Trophoblast cell (in vitro differentiated cells and primary cell): ENCODE data around the gene EPM2A.

Experiments
- DNase-seq, 2 donors: peaks; one replicate each; pipeline ENCODE4 v3.0.0-alpha.2; 2016
- H2AFZ ChIP-seq: 2 replicates; pipeline ENCODE4 v1.6.1; 2013; ENCODE audit warnings: low read length, moderate library complexity, mild to moderate bottlenecking; ENCODE audit not compliant: insufficient read depth, poor library complexity
- H2AK5ac ChIP-seq: 2 replicates; pipeline ENCODE4 v1.6.1; 2013; ENCODE audit warnings: mild to moderate bottlenecking, low read length
- H2BK120ac ChIP-seq: 2 replicates; pipeline ENCODE4 v1.6.1; 2013; ENCODE audit warnings: low read length, mild to moderate bottlenecking, moderate library complexity; ENCODE audit not compliant: insufficient read depth, poor library complexity
- H2BK12ac ChIP-seq: 2 replicates; pipeline ENCODE4 v1.6.1; 2013; ENCODE audit warnings: mild to moderate bottlenecking, low read length, moderate library complexity
- H2BK5ac ChIP-seq: 2 replicates; pipeline ENCODE4 v1.6.1; 2013; ENCODE audit warnings: low read length, low read depth, moderate library complexity, mild to moderate bottlenecking; ENCODE audit not compliant: poor library complexity
- H3K14ac ChIP-seq: 2 replicates; pipeline ENCODE4 v1.6.1; 2013; ENCODE audit warnings: mild to moderate bottlenecking, low read length
- H3K18ac ChIP-seq: 2 replicates; pipeline ENCODE4 v1.6.1; 2013; ENCODE audit warnings: mild to moderate bottlenecking, low read length
- H3K23ac ChIP-seq: 2 replicates; pipeline ENCODE4 v1.6.1; 2013; ENCODE audit warnings: low read length
- H3K27ac ChIP-seq: 2 replicates; pipeline ENCODE4 v1.5.1; 2013; ENCODE audit warnings: low read depth, mild to moderate bottlenecking, inconsistent platforms, low read length, moderate library complexity
- H3K27me3 ChIP-seq: 2 replicates; pipeline ENCODE4 v1.6.1; 2013; ENCODE audit warnings: inconsistent platforms, mild to moderate bottlenecking, low read length, moderate library complexity; ENCODE audit not compliant: insufficient read depth
- H3K36me3 ChIP-seq, 2 experiments: 1 replicate in 1 of 2; 2 replicates in 1 of 2; pipeline ENCODE4 v1.6.1; 2013; ENCODE audit warnings: low read length in 2 of 2, mild to moderate bottlenecking in 2 of 2, moderate library complexity in 1 of 2; ENCODE audit not compliant: insufficient read depth in 2 of 2, control insufficient read depth in 1 of 2
- H3K4ac ChIP-seq: 2 replicates; pipeline ENCODE4 v1.6.1; 2013; ENCODE audit warnings: low read depth, mild to moderate bottlenecking, low read length, moderate library complexity
- H3K4me1 ChIP-seq, 2 experiments: 1 replicate in 1 of 2; 2 replicates in 1 of 2; pipeline ENCODE4 v1.6.1; 2013; ENCODE audit warnings: low read length in 2 of 2, mild to moderate bottlenecking in 2 of 2, moderate library complexity in 1 of 2; ENCODE audit not compliant: insufficient read depth in 2 of 2, control insufficient read depth in 1 of 2
- H3K4me2 ChIP-seq: 2 replicates; pipeline ENCODE4 v1.6.1; 2013; ENCODE audit warnings: inconsistent platforms, mild to moderate bottlenecking, low read length, moderate library complexity
- H3K4me3 ChIP-seq: 2 replicates; pipeline ENCODE4 v1.5.1; 2013; ENCODE audit warnings: mild to moderate bottlenecking, low read depth, low read length, inconsistent platforms
- H3K79me1 ChIP-seq: one replicate; pipeline ENCODE4 v1.6.1; 2013; ENCODE audit warnings: low read length
- H3K79me2 ChIP-seq: 2 replicates; pipeline ENCODE4 v1.6.1; 2013; ENCODE audit warnings: low read length, mild to moderate bottlenecking; ENCODE audit not compliant: control insufficient read depth, insufficient read depth, poor library complexity
- H3K9ac ChIP-seq: 2 replicates; pipeline ENCODE4 v1.6.1; 2013; ENCODE audit warnings: mild to moderate bottlenecking, low read length
- H3K9me3 ChIP-seq: 2 replicates; pipeline ENCODE4 v1.6.1; 2013; ENCODE audit warnings: low read depth, mild to moderate bottlenecking, control low read depth, inconsistent platforms, low read length; ENCODE audit not compliant: insufficient read depth
- H4K12ac ChIP-seq: 2 replicates; pipeline ENCODE4 v1.6.1; 2013; ENCODE audit warnings: low read depth, mild to moderate bottlenecking, low read length, moderate library complexity
- H4K8ac ChIP-seq: 2 replicates; pipeline ENCODE4 v1.6.1; 2013; ENCODE audit warnings: low read depth, mild to moderate bottlenecking, low read length, moderate library complexity
- H4K91ac ChIP-seq: one replicate; pipeline ENCODE4 v1.6.1; 2013; ENCODE audit warnings: low read depth, mild to moderate bottlenecking, low read length, moderate library complexity
- WGBS: extraction: QIAGEN DNeasy Blood & Tissue Kit; methylation state at CpG from one replicate; pipeline ENCODE4 v1.1.7; 2013; ENCODE audit warnings: missing lambda C conversion rate; ENCODE audit not compliant: insufficient read length, insufficient coverage; ENCODE audit errors: extremely low coverage; 5-methylcytosine and 5-hydroxymethylcytosine counted together

EPM2A gene

GRCh38 chr6:145733207-145733606 is 2.1 kb downstream of the EPM2A start:
- H2BK12ac ChIP-seq = no peak overlapping the region
- no peak overlapping the region for H3K4me3 ChIP-seq
- no peak overlapping the region for H3K4me2 ChIP-seq
- peaks cover 4% of the 10 kb centered on the region for H3K79me2 ChIP-seq
- peaks cover 3 to 4% of the 10 kb centered on the region in 2 experiments for H3K36me3 ChIP-seq
- no CpG with 5 or more reads among the region's 1 CpG for WGBS
- no peak overlapping the region for H4K12ac ChIP-seq
- no peak overlapping the region for H2BK5ac ChIP-seq
- no peak overlapping the region for H4K91ac ChIP-seq
- no peak overlapping the region for H2BK120ac ChIP-seq
- H2AFZ ChIP-seq = no peak overlapping the region
- no peak overlapping the region for H3K4ac ChIP-seq
- no peak overlapping the region for H4K8ac ChIP-seq
- H3K4me1 ChIP-seq = no peaks in the 10 kb centered on the region
- H3K27ac ChIP-seq = no peak overlapping the region
- peaks cover 4% of the 10 kb centered on the region for H3K9me3 ChIP-seq
- H2AK5ac ChIP-seq = no peak overlapping the region
- no peak for DNase-seq
- no peaks in the 10 kb centered on the region for H3K27me3 ChIP-seq
- H3K18ac ChIP-seq = no peak overlapping the region
- H3K23ac ChIP-seq = no peak overlapping the region
- peaks cover 12% of the 10 kb centered on the region for H3K79me1 ChIP-seq
- no peak overlapping the region for H3K14ac ChIP-seq
- no peak overlapping the region for H3K9ac ChIP-seq

- no peak overlapping the region for H3K4ac ChIP-seq
- H3K9me3 ChIP-seq = peaks cover 4% of the 10 kb centered on the region
- no peak overlapping the region for H3K9ac ChIP-seq
- no peak overlapping the region for H4K8ac ChIP-seq
- no peak overlapping the region for H3K27ac ChIP-seq
- H2BK5ac ChIP-seq = no peak overlapping the region
- H3K4me2 ChIP-seq = no peak overlapping the region
- H4K91ac ChIP-seq = no peak overlapping the region
- H3K14ac ChIP-seq = no peak overlapping the region
- H3K79me2 ChIP-seq = peaks cover 4% of the 10 kb centered on the region
- H3K79me1 ChIP-seq = peaks cover 12% of the 10 kb centered on the region
- no peak overlapping the region for H3K18ac ChIP-seq
- no peak overlapping the region for H2AFZ ChIP-seq
- no peaks in the 10 kb centered on the region for H3K27me3 ChIP-seq
- no peak overlapping the region for H2BK120ac ChIP-seq
- DNase-seq = no peak
- no peak overlapping the region for H2AK5ac ChIP-seq
- H3K4me3 ChIP-seq = no peak overlapping the region
- peaks cover 3 to 4% of the 10 kb centered on the region in 2 experiments for H3K36me3 ChIP-seq
- H3K4me1 ChIP-seq = no peaks in the 10 kb centered on the region
- no peak overlapping the region for H4K12ac ChIP-seq
- no CpG with 5 or more reads among the region's 1 CpG for WGBS
- no peak overlapping the region for H3K23ac ChIP-seq
- no peak overlapping the region for H2BK12ac ChIP-seq
Observed at GRCh38 chr6:145731447-145731846, 3.9 kb downstream of the EPM2A start.

GRCh38 chr6:145729887-145730286 is 5.4 kb downstream of the EPM2A start:
- no CpG with 5 or more reads among the region's 2 CpGs for WGBS
- no peak overlapping the region for H2BK12ac ChIP-seq

GRCh38 chr6:145728444-145729385 is 6.6 kb downstream of the EPM2A start:
- no peak overlapping the region for H3K4ac ChIP-seq
- H3K27me3 ChIP-seq = no peaks in the 10 kb centered on the region
- H3K79me1 ChIP-seq = no peaks in the 10 kb centered on the region
- no peak overlapping the region for H2BK120ac ChIP-seq
- peaks cover 3 to 4% of the 10 kb centered on the region in 2 experiments for H3K36me3 ChIP-seq
- H4K91ac ChIP-seq = no peak overlapping the region
- no peak overlapping the region for H3K14ac ChIP-seq
- H3K18ac ChIP-seq = no peak overlapping the region
- no peaks in the 10 kb centered on the region for H3K79me2 ChIP-seq
- H2BK5ac ChIP-seq = no peak overlapping the region
- H3K4me1 ChIP-seq = no peaks in the 10 kb centered on the region
- H2BK12ac ChIP-seq = no peak overlapping the region
- DNase-seq = no peak
- no peak overlapping the region for H4K8ac ChIP-seq
- H4K12ac ChIP-seq = no peak overlapping the region
- no peak overlapping the region for H3K27ac ChIP-seq
- H3K23ac ChIP-seq = no peak overlapping the region
- no peak overlapping the region for H3K9ac ChIP-seq
- WGBS = no CpG with 5 or more reads among the region's 1 CpG
- no peak overlapping the region for H2AK5ac ChIP-seq
- H2AFZ ChIP-seq = no peak overlapping the region
- peaks cover 4% of the 10 kb centered on the region for H3K9me3 ChIP-seq
- H3K4me3 ChIP-seq = no peak overlapping the region
- no peak overlapping the region for H3K4me2 ChIP-seq

More at GRCh38 chr6:145729887-145730286, 5.4 kb downstream of the EPM2A start:
- no peak overlapping the region for H4K12ac ChIP-seq
- H3K79me2 ChIP-seq = no peaks in the 10 kb centered on the region
- no peak overlapping the region for H2BK120ac ChIP-seq
- no peak overlapping the region for H3K9ac ChIP-seq
- peaks cover 3 to 4% of the 10 kb centered on the region in 2 experiments for H3K36me3 ChIP-seq
- H4K91ac ChIP-seq = no peak overlapping the region
- H3K4me3 ChIP-seq = no peak overlapping the region
- no peak overlapping the region for H2AK5ac ChIP-seq
- H3K18ac ChIP-seq = no peak overlapping the region
- no peak for DNase-seq
- no peak overlapping the region for H4K8ac ChIP-seq
- no peaks in the 10 kb centered on the region for H3K4me1 ChIP-seq
- no peak overlapping the region for H3K27ac ChIP-seq
- no peak overlapping the region for H3K4ac ChIP-seq
- no peak overlapping the region for H3K14ac ChIP-seq
- H3K27me3 ChIP-seq = no peaks in the 10 kb centered on the region
- peaks cover 4% of the 10 kb centered on the region for H3K9me3 ChIP-seq
- H3K4me2 ChIP-seq = no peak overlapping the region
- H3K79me1 ChIP-seq = peaks cover 4% of the 10 kb centered on the region
- H2AFZ ChIP-seq = no peak overlapping the region
- no peak overlapping the region for H3K23ac ChIP-seq
- no peak overlapping the region for H2BK5ac ChIP-seq
